ENCODE measurements around the gene CTXN1. TPM values are rescaled to one million over a fixed set of nuclear protein-coding genes. Genes with fewer than 3 reads are reported as not detected.

CTXN1 gene
- total RNA-seq, 2 donors from 2014 or later = 60.1 to 87.2 TPM

- peaks cover 3% of the 10 kb centered on the region for H3K4me1 Mint-ChIP-seq
- H3K4me3 ChIP-seq (ENCODE audit: low read length) = no peak within 1 kb of the TSS
- H3K4me3 Mint-ChIP-seq = peak within 1 kb of the TSS; percentile 53
- H3K27me3 ChIP-seq (ENCODE audit: control insufficient read depth, insufficient read depth, low read length, poor library complexity, severe bottlenecking) = peaks cover 44% of the 10 kb centered on the region
- peaks cover 17% of the 10 kb centered on the region for H3K36me3 Mint-ChIP-seq (ENCODE audit: low read depth)
- 88 to 94% methylated on average over 10 to 12 of the region's 12 CpGs for WGBS, 2 experiments (ENCODE audit: insufficient coverage in 1 of 2, insufficient read length in 1 of 2)
- no peak within 1 kb of the TSS for H3K9ac ChIP-seq (ENCODE audit: extremely low read depth, low read length, poor library complexity, severe bottlenecking)
- no peak for TF ChIP-seq CTCF (conservative IDR thresholded peaks at IDR 0.05)
- no peaks in the 10 kb centered on the region for H3K9me3 ChIP-seq (ENCODE audit: control insufficient read depth, low read length)
- no peak within 1 kb of the TSS for H3K27ac Mint-ChIP-seq
- no peaks in the 10 kb centered on the region for H3K4me1 ChIP-seq (ENCODE audit: control insufficient read depth, insufficient read depth, low read length)
- H3K27ac ChIP-seq (ENCODE audit: low read depth, low read length) = no peak within 1 kb of the TSS
- peaks cover 15% of the 10 kb centered on the region for H3K36me3 ChIP-seq (ENCODE audit: control insufficient read depth, insufficient read depth, low read length)
- DNase-seq = no peak
- H3K9me3 Mint-ChIP-seq = no peaks in the 10 kb centered on the region
- peaks cover 47% of the 10 kb centered on the region for H3K27me3 Mint-ChIP-seq (ENCODE audit: insufficient read depth)
Observed at GRCh38 chr19:7914598-7915045, 11.3 kb downstream of the CTXN1 start, which contains the start of gene TGFBR3L. TGFBR3L (plus strand) TSS chr19:7914830.

GRCh38 chr19:7914099-7914498 lies 11.8 kb downstream of the CTXN1 start:
- no peak for DNase-seq
- Histone ChIP-seq H3K36me3 (ENCODE audit: control insufficient read depth, insufficient read depth, low read length) (peaks cover 15% of the 10 kb centered on the region), H3K4me1 (ENCODE audit: control insufficient read depth, insufficient read depth, low read length) (no peaks in the 10 kb centered on the region), H3K9me3 (ENCODE audit: control insufficient read depth, low read length) (no peaks in the 10 kb centered on the region), H3K9ac (ENCODE audit: extremely low read depth, low read length, poor library complexity, severe bottlenecking) (no peak overlapping the region), H3K27ac (ENCODE audit: low read depth, low read length) (no peak overlapping the region), H3K4me3 (ENCODE audit: low read length) (no peak overlapping the region), H3K27me3 (ENCODE audit: control insufficient read depth, insufficient read depth, low read length, poor library complexity, severe bottlenecking) (peaks cover 43% of the 10 kb centered on the region)
- Mint-ChIP-seq H3K4me1 (peaks cover 2% of the 10 kb centered on the region), H3K4me3 (no peak overlapping the region), H3K36me3 (ENCODE audit: low read depth) (peaks cover 17% of the 10 kb centered on the region), H3K9me3 (no peaks in the 10 kb centered on the region), H3K27ac (no peak overlapping the region), H3K27me3 (ENCODE audit: insufficient read depth) (peaks cover 45% of the 10 kb centered on the region)
- no peak for TF ChIP-seq CTCF (conservative IDR thresholded peaks at IDR 0.05)
- WGBS, 2 experiments (ENCODE audit: insufficient coverage in 1 of 2, insufficient read length in 1 of 2) = 84% methylated on average over 9 of the region's 12 CpGs; no CpG with 5 or more reads in 1 of the 2 experiments

GRCh38 chr19:7913652-7914051 lies 12.3 kb downstream of the CTXN1 start:
- Mint-ChIP-seq H3K27ac (no peak overlapping the region), H3K9me3 (no peaks in the 10 kb centered on the region), H3K4me3 (no peak overlapping the region), H3K36me3 (ENCODE audit: low read depth) (peaks cover 17% of the 10 kb centered on the region), H3K27me3 (ENCODE audit: insufficient read depth) (peaks cover 42% of the 10 kb centered on the region), H3K4me1 (peaks cover 2% of the 10 kb centered on the region)
- Histone ChIP-seq H3K4me3 (ENCODE audit: low read length) (no peak overlapping the region), H3K36me3 (ENCODE audit: control insufficient read depth, insufficient read depth, low read length) (peaks cover 15% of the 10 kb centered on the region), H3K9ac (ENCODE audit: extremely low read depth, low read length, poor library complexity, severe bottlenecking) (no peak overlapping the region), H3K9me3 (ENCODE audit: control insufficient read depth, low read length) (no peaks in the 10 kb centered on the region), H3K27ac (ENCODE audit: low read depth, low read length) (no peak overlapping the region), H3K4me1 (ENCODE audit: control insufficient read depth, insufficient read depth, low read length) (no peaks in the 10 kb centered on the region), H3K27me3 (ENCODE audit: control insufficient read depth, insufficient read depth, low read length, poor library complexity, severe bottlenecking) (peaks cover 39% of the 10 kb centered on the region)
- 85 to 94% methylated on average over 7 to 10 of the region's 10 CpGs for WGBS, 2 experiments (ENCODE audit: insufficient coverage in 1 of 2, insufficient read length in 1 of 2)
- DNase-seq = no peak
- no peak for TF ChIP-seq CTCF (conservative IDR thresholded peaks at IDR 0.05)

All from endodermal cell (in vitro differentiated cells).